Keratinocyte (primary cell): ENCODE measurements around the gene CCDC149. TPM values are rescaled to one million over a fixed set of nuclear protein-coding genes. Genes with fewer than 3 reads are reported as not detected.

Experiments used
- DNase-seq: peaks from one replicate; pipeline ENCODE4 v3.0.0-alpha.2; 2011; ENCODE audit warnings: low read depth, missing footprints, low spot score
- FAIRE-seq: peaks from 2 replicates; lab custom pipeline; 2011; peaks lifted over from hg19 to GRCh38; lab: Jason Lieb, UNC
- H2AFZ ChIP-seq: 2 replicates; pipeline ENCODE4 v1.6.0; 2012; ENCODE audit warnings: low read length, control low read depth, inconsistent platforms; ENCODE audit not compliant: control insufficient read depth
- H3K27ac ChIP-seq: 2 replicates; pipeline ENCODE4 v1.5.1; 2011; ENCODE audit warnings: low read length; ENCODE audit not compliant: control insufficient read depth, insufficient read depth
- H3K27me3 ChIP-seq: 3 replicates; pipeline ENCODE4 v1.6.0; 2011; ENCODE audit warnings: low read length; ENCODE audit not compliant: control insufficient read depth, insufficient read depth; ENCODE audit errors: extremely low read depth
- H3K36me3 ChIP-seq, 2 experiments: 2 replicates in 1 of 2; 3 replicates in 1 of 2; pipeline ENCODE4 v1.5.1; 2011; ENCODE audit warnings: low read length in 2 of 2, mild to moderate bottlenecking in 1 of 2; ENCODE audit not compliant: control insufficient read depth in 2 of 2, insufficient read depth in 2 of 2; ENCODE audit errors: extremely low read depth in 1 of 2
- H3K4me1 ChIP-seq: 3 replicates; pipeline ENCODE4 v1.5.1; 2011; ENCODE audit warnings: low read length; ENCODE audit not compliant: control insufficient read depth, insufficient read depth; ENCODE audit errors: extremely low read depth
- H3K4me2 ChIP-seq: 3 replicates; pipeline ENCODE4 v1.6.0; 2011; ENCODE audit warnings: low read depth, low read length; ENCODE audit not compliant: control insufficient read depth, insufficient read depth; ENCODE audit errors: extremely low read depth
- H3K4me3 ChIP-seq, 3 experiments: fragments of 200-600 bp in 1 of 3; sonication (generic) in 1 of 3; 2 replicates in 2 of 3; 3 replicates in 1 of 3; pipeline ENCODE4 v1.5.1; 2011 to 2016; ENCODE audit warnings: low read length in 3 of 3, mild to moderate bottlenecking in 3 of 3, control low read depth in 2 of 3, inconsistent platforms in 1 of 3, low read depth in 1 of 3, mixed read lengths in 1 of 3, mixed run types in 1 of 3, moderate library complexity in 1 of 3; ENCODE audit not compliant: control insufficient read depth in 2 of 3, insufficient read depth in 2 of 3; ENCODE audit errors: extremely low read depth in 1 of 3
- H3K79me2 ChIP-seq: 2 replicates; pipeline ENCODE4 v1.6.0; 2012; ENCODE audit warnings: low read length; ENCODE audit not compliant: control insufficient read depth, insufficient read depth
- H3K9ac ChIP-seq: 3 replicates; pipeline ENCODE4 v1.6.0; 2011; ENCODE audit warnings: low read length; ENCODE audit not compliant: control insufficient read depth, insufficient read depth; ENCODE audit errors: extremely low read depth
- H3K9me1 ChIP-seq: 3 replicates; pipeline ENCODE4 v1.6.0; 2011; ENCODE audit warnings: low read length; ENCODE audit not compliant: control insufficient read depth, insufficient read depth; ENCODE audit errors: extremely low read depth
- H3K9me3 ChIP-seq: 2 replicates; pipeline ENCODE4 v1.5.1; 2012; ENCODE audit warnings: low read depth, low read length; ENCODE audit not compliant: control insufficient read depth
- H4K20me1 ChIP-seq: 3 replicates; pipeline ENCODE4 v1.6.0; 2011; ENCODE audit warnings: low read length; ENCODE audit not compliant: control insufficient read depth, insufficient read depth; ENCODE audit errors: extremely low read depth
- EZH2 ChIP-seq: IDR thresholded peaks from one replicate; pipeline ENCODE4 v1.6.1; 2012; ENCODE audit warnings: inconsistent platforms, mild to moderate bottlenecking, low read length, moderate library complexity
- dilution Hi-C: fragments of 300-500 bp; cut with MboI; formaldehyde crosslinking; loops from one replicate; pipeline ENCODE4 v1.7.0; 2020; ENCODE audit warnings: low sequenced_read_pairs; ENCODE audit not compliant: extremely low pct_ligation_motif_present
- polyA plus RNA-seq, 5 experiments: library from polyadenylated mRNA; depleted of rRNA in 3 of 5; stranded (reverse) in 3 of 5; stranded (forward) in 1 of 5; unstranded in 1 of 5; fragments of >200 nt; gene quantifications; 1 replicate in 1 of 5; 2 replicates in 3 of 5; 3 replicates in 1 of 5; pipeline versions ENCODE4 v1.2.1 to v1.2.3, GENCODE V29; 2011 to 2012; ENCODE audit warnings: missing spikeins in 2 of 5, low read depth in 1 of 5, low replicate concordance in 1 of 5
- TF ChIP-seq, protein P1 (sequence below), 3 experiments: IDR thresholded peaks in 1 of 3; conservative IDR thresholded peaks in 1 of 3; optimal IDR thresholded peaks in 1 of 3; 2 replicates in 2 of 3; 3 replicates in 1 of 3; pipeline versions ENCODE3 to v1.5.1; 2011; ENCODE audit warnings: low read length in 3 of 3, mild to moderate bottlenecking in 3 of 3, moderate library complexity in 2 of 3, control low read depth in 1 of 3, inconsistent platforms in 1 of 3; ENCODE audit not compliant: insufficient read depth in 2 of 3; ENCODE audit errors: extremely low read depth in 1 of 3

The CCDC149 gene
- polyA plus RNA-seq, 1 donor (not counting 4 experiments of a cell fraction or from before 2014, with no cell fraction given), result 2.1 TPM

DNA sequence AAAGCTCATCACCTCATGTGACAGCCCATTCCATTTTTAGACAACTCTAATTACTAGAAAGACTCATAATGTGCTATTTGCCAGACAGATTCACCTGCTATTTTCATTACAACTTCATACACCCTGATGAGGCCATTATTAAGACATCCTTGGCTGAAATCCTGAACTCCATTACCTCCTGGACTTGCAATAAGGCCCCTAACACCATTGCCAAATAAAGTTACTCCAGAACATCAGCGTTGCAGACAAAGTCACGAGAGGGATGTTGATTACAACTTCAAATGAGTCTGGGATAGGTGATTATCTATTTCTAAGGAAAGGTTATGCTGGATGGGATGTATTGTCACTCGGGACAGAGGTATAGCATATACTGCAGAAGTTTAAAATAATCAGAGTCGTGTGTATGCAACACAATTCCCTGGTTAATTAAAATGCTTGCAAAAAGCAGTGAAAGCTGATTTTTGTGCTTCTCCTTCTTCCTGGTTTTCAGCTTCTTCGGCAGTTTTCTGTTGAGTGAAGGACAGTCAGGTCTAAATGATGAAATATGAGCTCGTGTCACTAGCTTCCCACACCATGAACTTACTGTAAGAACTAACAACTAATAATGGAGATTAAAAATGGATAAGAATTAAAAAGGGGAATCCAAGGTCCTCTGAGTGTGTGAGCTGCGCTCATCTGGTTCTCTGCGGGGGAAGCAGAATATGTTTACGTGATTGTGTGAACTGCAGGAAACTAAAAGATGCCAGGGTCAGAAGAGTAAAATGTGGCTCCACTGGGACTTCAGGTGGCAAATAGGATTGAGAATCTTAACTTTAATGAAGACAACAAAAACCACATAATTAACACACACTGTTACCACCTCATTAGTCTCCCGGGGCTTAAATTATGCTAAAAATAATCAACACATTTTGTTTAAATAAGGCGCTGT lies 135.0 kb downstream of the CCDC149 start:
- TF ChIP-seq, protein P1, sequence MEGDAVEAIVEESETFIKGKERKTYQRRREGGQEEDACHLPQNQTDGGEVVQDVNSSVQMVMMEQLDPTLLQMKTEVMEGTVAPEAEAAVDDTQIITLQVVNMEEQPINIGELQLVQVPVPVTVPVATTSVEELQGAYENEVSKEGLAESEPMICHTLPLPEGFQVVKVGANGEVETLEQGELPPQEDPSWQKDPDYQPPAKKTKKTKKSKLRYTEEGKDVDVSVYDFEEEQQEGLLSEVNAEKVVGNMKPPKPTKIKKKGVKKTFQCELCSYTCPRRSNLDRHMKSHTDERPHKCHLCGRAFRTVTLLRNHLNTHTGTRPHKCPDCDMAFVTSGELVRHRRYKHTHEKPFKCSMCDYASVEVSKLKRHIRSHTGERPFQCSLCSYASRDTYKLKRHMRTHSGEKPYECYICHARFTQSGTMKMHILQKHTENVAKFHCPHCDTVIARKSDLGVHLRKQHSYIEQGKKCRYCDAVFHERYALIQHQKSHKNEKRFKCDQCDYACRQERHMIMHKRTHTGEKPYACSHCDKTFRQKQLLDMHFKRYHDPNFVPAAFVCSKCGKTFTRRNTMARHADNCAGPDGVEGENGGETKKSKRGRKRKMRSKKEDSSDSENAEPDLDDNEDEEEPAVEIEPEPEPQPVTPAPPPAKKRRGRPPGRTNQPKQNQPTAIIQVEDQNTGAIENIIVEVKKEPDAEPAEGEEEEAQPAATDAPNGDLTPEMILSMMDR (optimal IDR thresholded peaks at IDR 0.05 in 1 of 3, IDR thresholded peaks at IDR 0.05 in 1 of 3, conservative IDR thresholded peaks at IDR 0.05 in 1 of 3; ENCODE audit: extremely low read depth in 1 of 3, insufficient read depth in 2 of 3, low read length in 3 of 3), result no peak
- TF ChIP-seq EZH2, result no peak
- no peak overlapping the region for H3K4me3 ChIP-seq
- peaks cover 2% of the 10 kb centered on the region for H3K4me1 ChIP-seq
- dilution Hi-C loops, result no loop called here
- no peaks in the 10 kb centered on the region for H3K27me3 ChIP-seq
- H3K27ac ChIP-seq, result no peak overlapping the region
- FAIRE-seq (no peak), DNase-seq (no peak)
- H4K20me1 ChIP-seq, result no peaks in the 10 kb centered on the region
- H3K9me3 ChIP-seq, result no peaks in the 10 kb centered on the region
- H3K9me1 ChIP-seq, result no peaks in the 10 kb centered on the region
- no peak overlapping the region for H2AFZ ChIP-seq
- no peak overlapping the region for H3K4me2 ChIP-seq
- no peaks in the 10 kb centered on the region for H3K36me3 ChIP-seq
- H3K79me2 ChIP-seq, result no peaks in the 10 kb centered on the region
- no peak overlapping the region for H3K9ac ChIP-seq

DNA sequence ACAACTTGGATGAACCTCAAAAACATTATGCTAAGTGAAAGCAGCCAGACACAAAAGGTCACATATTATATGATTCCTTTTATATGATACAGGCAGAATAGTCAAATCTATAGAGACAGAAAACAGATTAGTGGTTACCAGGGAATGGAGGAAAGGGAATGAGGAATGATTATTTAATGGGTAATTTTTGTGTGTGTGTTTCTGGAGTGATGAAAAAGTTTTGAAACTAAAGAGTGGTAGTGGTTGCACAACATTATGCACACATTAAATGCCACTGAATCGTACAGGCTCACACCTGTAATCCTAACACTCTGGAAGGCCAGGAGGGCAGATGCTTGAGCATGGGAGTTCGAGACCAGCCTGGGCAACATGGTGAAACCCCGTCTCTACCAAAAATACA lies 137.1 kb downstream of the CCDC149 start:
- Histone ChIP-seq H3K9me3 (no peaks in the 10 kb centered on the region), H3K4me1 (peaks cover 3% of the 10 kb centered on the region), H3K79me2 (no peaks in the 10 kb centered on the region), H3K4me2 (no peak overlapping the region), H3K9me1 (no peaks in the 10 kb centered on the region), H3K9ac (no peak overlapping the region), H3K4me3 (no peak overlapping the region), H2AFZ (no peak overlapping the region), H3K27ac (no peak overlapping the region), H3K27me3 (no peaks in the 10 kb centered on the region), H4K20me1 (no peaks in the 10 kb centered on the region), H3K36me3 (no peaks in the 10 kb centered on the region)
- no peak for DNase-seq
- TF ChIP-seq EZH2, result no peak
- TF ChIP-seq, protein P1 (optimal IDR thresholded peaks at IDR 0.05 in 1 of 3, IDR thresholded peaks at IDR 0.05 in 1 of 3, conservative IDR thresholded peaks at IDR 0.05 in 1 of 3; ENCODE audit: extremely low read depth in 1 of 3, insufficient read depth in 2 of 3, low read length in 3 of 3), result no peak
- FAIRE-seq, result no peak
- dilution Hi-C loops, result no loop called here
